ENCODE data around the gene ZDHHC4. TPM values are rescaled to one million over a fixed set of nuclear protein-coding genes. Genes with fewer than 3 reads are reported as not detected.

Gene ZDHHC4
- total and polyA plus RNA-seq, 2 of the 13 experiments (the other 11 are each of a cell fraction or from before 2014, with no cell fraction given) = 83.2 to 188 TPM

DNA sequence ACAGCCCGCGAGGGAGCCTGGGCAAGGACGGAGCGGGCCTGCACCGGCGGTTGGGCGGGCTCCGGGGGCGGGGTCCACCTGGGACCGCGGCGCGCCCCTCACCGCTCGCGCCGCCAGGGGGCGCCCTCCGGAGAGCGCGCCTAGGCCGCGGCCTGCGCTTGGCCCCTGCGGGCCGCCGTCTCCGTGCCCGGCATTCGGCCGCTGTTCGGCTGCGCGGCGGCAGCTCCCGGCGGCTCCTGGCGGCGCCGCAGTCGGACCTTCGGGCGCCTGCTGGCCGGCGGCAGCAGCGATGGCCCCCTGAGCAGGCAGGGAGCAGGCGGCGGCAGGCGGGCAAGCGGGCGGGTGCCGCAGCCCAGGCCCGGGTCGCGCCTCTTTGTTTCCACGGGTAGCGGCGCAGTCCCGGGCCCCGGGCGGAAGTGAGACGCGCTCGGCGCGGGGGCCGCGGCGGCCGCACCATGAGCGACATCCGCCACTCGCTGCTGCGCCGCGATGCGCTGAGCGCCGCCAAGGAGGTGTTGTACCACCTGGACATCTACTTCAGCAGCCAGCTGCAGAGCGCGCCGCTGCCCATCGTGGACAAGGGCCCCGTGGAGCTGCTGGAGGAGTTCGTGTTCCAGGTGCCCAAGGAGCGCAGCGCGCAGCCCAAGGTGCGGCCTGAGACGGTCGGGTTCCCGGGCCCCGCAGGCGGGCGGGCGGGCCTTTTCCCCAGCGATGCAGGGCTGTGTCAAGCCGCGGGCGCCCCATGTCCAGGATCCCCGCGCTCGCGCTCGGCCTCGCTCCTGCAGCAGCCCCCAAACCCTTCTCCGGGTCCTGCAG lies 12.8 kb downstream of the ZDHHC4 start, which contains the start of gene INTS15 (continued):
- TF ChIP-seq HNF4A (CRISPR knock-in tag; IDR thresholded peaks at IDR 0.05) (no peak), ZNF260 (CRISPR knock-in tag; IDR thresholded peaks at IDR 0.05; ENCODE audit: borderline replicate concordance, low read depth) (no peak), NFKBIZ (CRISPR knock-in tag; IDR thresholded peaks at IDR 0.05) (no peak), CEBPB (IDR thresholded peaks at IDR 0.05; ENCODE audit: borderline replicate concordance, low read depth, low read length) (no peak), SAP130 (CRISPR knock-in tag; IDR thresholded peaks at IDR 0.05; ENCODE audit: low read depth) (peak; percentile 70), ZMYM4 (CRISPR knock-in tag; IDR thresholded peaks at IDR 0.05) (0 out of 2 replicates have a peak, but pooled peaks have one; percentile 37), SCMH1 (CRISPR knock-in tag; IDR thresholded peaks at IDR 0.05; ENCODE audit: borderline replicate concordance) (no peak), MEIS1 (CRISPR knock-in tag; IDR thresholded peaks at IDR 0.05; ENCODE audit: borderline replicate concordance) (peak; percentile 31; the same call in 1 of the 2 replicates), ZNF10 (CRISPR knock-in tag; IDR thresholded peaks at IDR 0.05; ENCODE audit: borderline replicate concordance, low read depth) (no peak), MBNL3 (CRISPR knock-in tag; conservative IDR thresholded peaks at IDR 0.05) (no peak), HNRNPH1 (optimal IDR thresholded peaks at IDR 0.05; ENCODE audit: low read depth, low read length) (no peak), THYN1 (CRISPR knock-in tag; IDR thresholded peaks at IDR 0.05; ENCODE audit: borderline replicate concordance, low read depth) (no peak), MAZ (IDR thresholded peaks at IDR 0.05; ENCODE audit: borderline replicate concordance, low read depth, low read length) (peak; percentile 62; the same call in 1 of the 2 replicates), MAZ (CRISPR knock-in tag; IDR thresholded peaks at IDR 0.05; ENCODE audit: low read depth) (peak; percentile 88), SYNCRIP (IDR thresholded peaks at IDR 0.05; ENCODE audit: insufficient read depth, low read depth, low read length) (no peak), FIP1L1 (IDR thresholded peaks at IDR 0.05; ENCODE audit: borderline replicate concordance, insufficient read depth, low read depth, low read length) (no peak), ZNF441 (CRISPR knock-in tag; IDR thresholded peaks at IDR 0.05; ENCODE audit: borderline replicate concordance) (no peak), ZNF724P (CRISPR knock-in tag; IDR thresholded peaks at IDR 0.05; ENCODE audit: borderline replicate concordance) (no peak), POLR2G (IDR thresholded peaks at IDR 0.05; ENCODE audit: low read depth, low read length) (peak; percentile 78), PHF8 (CRISPR knock-in tag; IDR thresholded peaks at IDR 0.05) (peak; percentile 81), TP53 (CRISPR knock-in tag; conservative IDR thresholded peaks at IDR 0.05) (no peak; the same call in 1 of the 2 replicates), ATF7-NPFF (CRISPR knock-in tag; IDR thresholded peaks at IDR 0.05; ENCODE audit: low read depth) (peak; percentile 56)
- TF ChIP-seq, protein P1, sequence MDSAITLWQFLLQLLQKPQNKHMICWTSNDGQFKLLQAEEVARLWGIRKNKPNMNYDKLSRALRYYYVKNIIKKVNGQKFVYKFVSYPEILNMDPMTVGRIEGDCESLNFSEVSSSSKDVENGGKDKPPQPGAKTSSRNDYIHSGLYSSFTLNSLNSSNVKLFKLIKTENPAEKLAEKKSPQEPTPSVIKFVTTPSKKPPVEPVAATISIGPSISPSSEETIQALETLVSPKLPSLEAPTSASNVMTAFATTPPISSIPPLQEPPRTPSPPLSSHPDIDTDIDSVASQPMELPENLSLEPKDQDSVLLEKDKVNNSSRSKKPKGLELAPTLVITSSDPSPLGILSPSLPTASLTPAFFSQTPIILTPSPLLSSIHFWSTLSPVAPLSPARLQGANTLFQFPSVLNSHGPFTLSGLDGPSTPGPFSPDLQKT (CRISPR knock-in tag; IDR thresholded peaks at IDR 0.05; ENCODE audit: borderline replicate concordance) = no peak
- TF ChIP-seq, protein P2, sequence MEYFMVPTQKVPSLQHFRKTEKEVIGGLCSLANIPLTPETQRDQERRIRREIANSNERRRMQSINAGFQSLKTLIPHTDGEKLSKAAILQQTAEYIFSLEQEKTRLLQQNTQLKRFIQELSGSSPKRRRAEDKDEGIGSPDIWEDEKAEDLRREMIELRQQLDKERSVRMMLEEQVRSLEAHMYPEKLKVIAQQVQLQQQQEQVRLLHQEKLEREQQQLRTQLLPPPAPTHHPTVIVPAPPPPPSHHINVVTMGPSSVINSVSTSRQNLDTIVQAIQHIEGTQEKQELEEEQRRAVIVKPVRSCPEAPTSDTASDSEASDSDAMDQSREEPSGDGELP (IDR thresholded peaks at IDR 0.05; ENCODE audit: borderline replicate concordance, low read depth) = no peak
- TF ChIP-seq, protein P3, sequence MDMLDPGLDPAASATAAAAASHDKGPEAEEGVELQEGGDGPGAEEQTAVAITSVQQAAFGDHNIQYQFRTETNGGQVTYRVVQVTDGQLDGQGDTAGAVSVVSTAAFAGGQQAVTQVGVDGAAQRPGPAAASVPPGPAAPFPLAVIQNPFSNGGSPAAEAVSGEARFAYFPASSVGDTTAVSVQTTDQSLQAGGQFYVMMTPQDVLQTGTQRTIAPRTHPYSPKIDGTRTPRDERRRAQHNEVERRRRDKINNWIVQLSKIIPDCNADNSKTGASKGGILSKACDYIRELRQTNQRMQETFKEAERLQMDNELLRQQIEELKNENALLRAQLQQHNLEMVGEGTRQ (IDR thresholded peaks at IDR 0.05; ENCODE audit: low read depth, low read length) = no peak
- TF ChIP-seq, protein P3 (CRISPR knock-in tag; IDR thresholded peaks at IDR 0.05; ENCODE audit: borderline replicate concordance) = no peak
